Endothelial cell of umbilical vein (primary cell): ENCODE data around the gene SLC4A5. TPM values are rescaled to one million over a fixed set of nuclear protein-coding genes. Genes with fewer than 3 reads are reported as not detected.

ENCODE experiments used
- BruUV-seq: library from RNA; stranded (reverse); fragments of 400-500 nt; replicated peaks from 2 replicates; lab custom pipeline; 2021; lab: Mats Ljungman, UMichigan
- CTCF ChIA-PET: fragments of 300-600, 350-600 bp; sonication (Branson Sonifier 250); formaldehyde crosslinking; loops from one replicate; lab custom pipeline; 2021; ENCODE audit warnings: antibody characterized with exemption, inconsistent platforms; lab: Charles Lee
- POLR2A ChIA-PET: fragments of 300-600, 350-600 bp; sonication (Branson Sonifier 250); formaldehyde crosslinking; loops from one replicate; lab custom pipeline; 2021; ENCODE audit warnings: antibody characterized with exemption, inconsistent platforms; lab: Charles Lee
- DNase-seq: peaks from one replicate; pipeline ENCODE4 v3.0.0-alpha.2; 2011; ENCODE audit warnings: low read depth, low spot score
- FAIRE-seq: peaks from 2 replicates; lab custom pipeline; 2011; peaks lifted over from hg19 to GRCh38; lab: Jason Lieb, UNC
- H2AFZ ChIP-seq: 2 replicates; pipeline ENCODE4 v1.6.0; 2012; ENCODE audit warnings: low read depth, low read length, control low read depth, inconsistent platforms
- H3K27ac ChIP-seq: 2 replicates; pipeline ENCODE4 v1.5.1; 2011; ENCODE audit warnings: low read depth, mild to moderate bottlenecking, control low read depth, low read length, moderate library complexity; ENCODE audit not compliant: insufficient read depth
- H3K27me3 ChIP-seq, 2 experiments: 2 replicates each; pipeline versions ENCODE4 v1.6.0 to v1.6.1; 2011; ENCODE audit warnings: low read length in 2 of 2, mixed read lengths in 1 of 2; ENCODE audit not compliant: control insufficient read depth in 2 of 2, insufficient read depth in 2 of 2
- H3K36me3 ChIP-seq, 2 experiments: 2 replicates in 1 of 2; 3 replicates in 1 of 2; pipeline ENCODE4 v1.5.1; 2011; ENCODE audit warnings: low read length in 2 of 2, mild to moderate bottlenecking in 1 of 2, moderate library complexity in 1 of 2; ENCODE audit not compliant: control insufficient read depth in 2 of 2, insufficient read depth in 2 of 2; ENCODE audit errors: extremely low read depth in 1 of 2
- H3K4me1 ChIP-seq: 3 replicates; pipeline ENCODE4 v1.5.1; 2011; ENCODE audit warnings: mild to moderate bottlenecking, low read length; ENCODE audit not compliant: control insufficient read depth, insufficient read depth; ENCODE audit errors: extremely low read depth
- H3K4me2 ChIP-seq: 2 replicates; pipeline ENCODE4 v1.6.1; 2011; ENCODE audit warnings: low read length, control low read depth, mixed read lengths; ENCODE audit not compliant: insufficient read depth
- H3K4me3 ChIP-seq, 3 experiments: fragments of 200-600 bp in 1 of 3; sonication (generic), shearing (Covaris generic) in 1 of 3; replicated peaks in 1 of 3; 2 replicates each; pipeline ENCODE4 v1.5.1; 2011 to 2016; ENCODE audit warnings: control low read depth in 3 of 3, low read length in 3 of 3, mild to moderate bottlenecking in 2 of 3, inconsistent platforms in 1 of 3, low read depth in 1 of 3, moderate library complexity in 1 of 3; ENCODE audit not compliant: insufficient read depth in 1 of 3
- H3K79me2 ChIP-seq: 2 replicates; pipeline ENCODE4 v1.6.0; 2012; ENCODE audit warnings: low read length, inconsistent platforms; ENCODE audit not compliant: control insufficient read depth, insufficient read depth
- H3K9ac ChIP-seq: replicated peaks from 2 replicates; pipeline ENCODE3; 2011; ENCODE audit warnings: low read length, control low read depth; ENCODE audit not compliant: insufficient read depth; ENCODE audit errors: extremely low read depth
- H3K9me1 ChIP-seq: replicated peaks from 3 replicates; pipeline ENCODE4 v1.6.0; 2011; ENCODE audit warnings: mild to moderate bottlenecking, low read length; ENCODE audit not compliant: control insufficient read depth, insufficient read depth; ENCODE audit errors: extremely low read depth
- H3K9me3 ChIP-seq: replicated peaks from 2 replicates; pipeline ENCODE4 v1.5.1; 2012; ENCODE audit warnings: low read length, inconsistent platforms; ENCODE audit not compliant: control insufficient read depth, insufficient read depth
- H4K20me1 ChIP-seq: replicated peaks from 2 replicates; pipeline ENCODE3; 2011; ENCODE audit warnings: mild to moderate bottlenecking, low read length; ENCODE audit not compliant: control insufficient read depth, insufficient read depth; ENCODE audit errors: extremely low read depth
- EZH2 ChIP-seq: IDR thresholded peaks from 2 replicates; pipeline ENCODE4 v1.6.1; 2012; ENCODE audit warnings: borderline replicate concordance, low read depth, mild to moderate bottlenecking, moderate library complexity, low read length, inconsistent platforms; ENCODE audit not compliant: severe bottlenecking
- FOS ChIP-seq: IDR thresholded peaks from 2 replicates; pipeline ENCODE4 v1.6.1; 2011; ENCODE audit warnings: mild to moderate bottlenecking, low read length, moderate library complexity, borderline replicate concordance; ENCODE audit not compliant: insufficient read depth
- GATA2 ChIP-seq: IDR thresholded peaks from 2 replicates; pipeline ENCODE4 v1.7.0; 2011; ENCODE audit warnings: low read depth, mild to moderate bottlenecking, moderate library complexity, mixed read lengths, low read length; ENCODE audit not compliant: insufficient read length, insufficient read depth
- JUN ChIP-seq: IDR thresholded peaks from 2 replicates; pipeline ENCODE4 v1.6.1; 2011; ENCODE audit warnings: borderline replicate concordance, low read depth; ENCODE audit not compliant: insufficient read length, insufficient read depth
- MAX ChIP-seq: IDR thresholded peaks from 2 replicates; pipeline ENCODE4 v1.6.1; 2011; ENCODE audit not compliant: insufficient read depth, insufficient read length
- MYC ChIP-seq: IDR thresholded peaks from one replicate; pipeline ENCODE4 v1.6.1; 2011; ENCODE audit warnings: mild to moderate bottlenecking, low read depth, low read length
- POLR2A ChIP-seq: IDR thresholded peaks from 2 replicates; pipeline ENCODE4 v1.6.1; 2012; ENCODE audit warnings: low read depth, mild to moderate bottlenecking, control low read depth, low read length
- POLR2AphosphoS5 ChIP-seq: IDR thresholded peaks from 2 replicates; pipeline ENCODE4 v1.6.1; 2012; ENCODE audit warnings: low read depth, mild to moderate bottlenecking, control low read depth, low read length, moderate library complexity; ENCODE audit not compliant: insufficient read depth
- dilution Hi-C: fragments of 300-500 bp; cut with MboI; formaldehyde crosslinking; loops from one replicate; pipeline ENCODE4 v1.15.0; 2019; ENCODE audit warnings: low sequenced_read_pairs; ENCODE audit not compliant: extremely low pct_ligation_motif_present
- intact Hi-C: fragments of 100-400 bp; cut with micrococcal nuclease; formaldehyde crosslinking; loops from one replicate; pipeline ENCODE4 v1.10.0; 2022
- polyA plus RNA-seq, 4 experiments: library from polyadenylated mRNA; depleted of rRNA in 3 of 4; stranded (reverse) in 3 of 4; unstranded in 1 of 4; fragments of >200 nt; gene quantifications; 2 replicates each; pipeline versions ENCODE4 v1.2.1 to v1.2.3, GENCODE V29; 2011 to 2012; ENCODE audit warnings: missing spikeins in 1 of 4
- total RNA-seq: library from RNA; stranded (reverse); gene quantifications from 2 replicates; pipeline ENCODE4 v1.2.3, GENCODE V29; 2021
- TF ChIP-seq, protein P1 (sequence below), 2 donors: IDR thresholded peaks; 1 replicate in 1 of 2; 2 replicates in 1 of 2; pipeline ENCODE4 v1.5.1; 2011; ENCODE audit warnings: low read length in 2 of 2, mild to moderate bottlenecking in 2 of 2, moderate library complexity in 2 of 2, control low read depth in 1 of 2, inconsistent platforms in 1 of 2, low read depth in 1 of 2; ENCODE audit not compliant: insufficient read depth in 1 of 2; ENCODE audit errors: extremely low read depth in 1 of 2

The SLC4A5 gene
- total and polyA plus RNA-seq, 2 donors (not counting 3 experiments of a cell fraction or from before 2014, with no cell fraction given) = 0.12 to 0.97 TPM

- Histone ChIP-seq H3K9ac (no peak overlapping the region), H3K36me3 (no peaks in the 10 kb centered on the region), H3K27ac (no peak overlapping the region), H3K4me2 (no peak overlapping the region), H2AFZ (no peak overlapping the region), H4K20me1 (no peaks in the 10 kb centered on the region), H3K9me1 (no peaks in the 10 kb centered on the region), H3K4me3 (no peak overlapping the region), H3K4me1 (no peaks in the 10 kb centered on the region), H3K9me3 (no peaks in the 10 kb centered on the region), H3K27me3 (peaks cover 2 to 3% of the 10 kb centered on the region in 2 experiments), H3K79me2 (no peaks in the 10 kb centered on the region)
- BruUV-seq = no TSS peak
- FAIRE-seq (no peak), DNase-seq (no peak)
- ChIA-PET POLR2A (no interaction called here), CTCF (no interaction called here)
- TF ChIP-seq FOS = no peak
- dilution Hi-C loops (no loop called here), intact Hi-C loops (no loop called here)
Measured at GRCh38 chr2:74297391-74297790, 45.8 kb downstream of the SLC4A5 start.

DNA sequence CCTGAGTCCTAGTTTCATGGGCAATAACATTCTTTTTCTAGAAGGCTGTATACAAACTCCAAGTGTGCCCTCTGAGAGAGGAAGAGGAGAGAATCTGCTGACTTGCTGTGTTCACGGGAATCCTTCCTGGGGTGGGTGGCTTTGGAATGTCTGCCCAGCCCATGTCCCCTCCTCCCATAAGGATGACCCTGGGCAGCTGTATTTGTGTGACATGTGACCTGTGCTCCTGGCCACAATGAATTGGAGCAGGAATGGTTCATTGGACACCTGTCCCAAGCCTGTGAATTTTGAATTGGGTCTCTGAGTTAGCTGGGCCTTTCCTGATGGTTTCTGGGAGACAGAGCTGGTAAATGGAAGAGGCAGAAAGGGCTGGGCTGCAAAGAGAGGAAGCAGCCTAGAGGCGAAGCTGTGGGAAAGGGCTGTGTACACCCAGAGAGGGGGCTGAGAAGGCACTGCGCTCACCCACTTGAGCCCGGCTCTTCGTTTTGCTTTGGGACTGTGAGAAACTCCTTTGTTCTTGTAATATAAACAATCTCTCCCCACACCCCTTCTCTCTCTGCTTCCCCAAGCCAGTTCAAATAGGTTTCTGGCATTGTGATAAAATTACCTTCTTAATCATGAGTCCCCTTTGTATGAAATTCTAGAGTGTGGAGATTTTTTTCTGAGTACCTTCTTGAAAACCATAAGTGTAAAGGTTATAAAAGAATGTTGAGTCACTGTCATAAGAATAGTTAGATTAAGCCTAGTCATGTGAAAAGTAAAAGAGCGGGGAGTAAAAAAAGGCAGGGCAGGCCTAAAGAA, 49.8 kb downstream of the SLC4A5 start:
- CTCF ChIA-PET = interaction anchor here (1.2 kb wide), 2 partner anchors 10 to 41 kb away, joined by 3 to 4 read pairs; no protein-coding TSS in a partner anchor
- Histone ChIP-seq H3K4me1 (no peaks in the 10 kb centered on the region), H3K27ac (no peak overlapping the region), H3K79me2 (no peaks in the 10 kb centered on the region), H3K9me3 (no peaks in the 10 kb centered on the region), H3K4me2 (no peak overlapping the region), H2AFZ (no peak overlapping the region), H3K9me1 (no peaks in the 10 kb centered on the region), H3K36me3 (no peaks in the 10 kb centered on the region), H4K20me1 (no peaks in the 10 kb centered on the region), H3K4me3 (no peak overlapping the region), H3K9ac (no peak overlapping the region), H3K27me3 (peaks cover 4 to 7% of the 10 kb centered on the region in 2 experiments)
- dilution Hi-C loops = no loop called here
- TF ChIP-seq MAX (no peak), POLR2A (no peak), FOS (no peak), GATA2 (no peak), POLR2AphosphoS5 (no peak), MYC (no peak), JUN (no peak), EZH2 (no peak)
- TF ChIP-seq, protein P1, sequence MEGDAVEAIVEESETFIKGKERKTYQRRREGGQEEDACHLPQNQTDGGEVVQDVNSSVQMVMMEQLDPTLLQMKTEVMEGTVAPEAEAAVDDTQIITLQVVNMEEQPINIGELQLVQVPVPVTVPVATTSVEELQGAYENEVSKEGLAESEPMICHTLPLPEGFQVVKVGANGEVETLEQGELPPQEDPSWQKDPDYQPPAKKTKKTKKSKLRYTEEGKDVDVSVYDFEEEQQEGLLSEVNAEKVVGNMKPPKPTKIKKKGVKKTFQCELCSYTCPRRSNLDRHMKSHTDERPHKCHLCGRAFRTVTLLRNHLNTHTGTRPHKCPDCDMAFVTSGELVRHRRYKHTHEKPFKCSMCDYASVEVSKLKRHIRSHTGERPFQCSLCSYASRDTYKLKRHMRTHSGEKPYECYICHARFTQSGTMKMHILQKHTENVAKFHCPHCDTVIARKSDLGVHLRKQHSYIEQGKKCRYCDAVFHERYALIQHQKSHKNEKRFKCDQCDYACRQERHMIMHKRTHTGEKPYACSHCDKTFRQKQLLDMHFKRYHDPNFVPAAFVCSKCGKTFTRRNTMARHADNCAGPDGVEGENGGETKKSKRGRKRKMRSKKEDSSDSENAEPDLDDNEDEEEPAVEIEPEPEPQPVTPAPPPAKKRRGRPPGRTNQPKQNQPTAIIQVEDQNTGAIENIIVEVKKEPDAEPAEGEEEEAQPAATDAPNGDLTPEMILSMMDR (IDR thresholded peaks at IDR 0.05; ENCODE audit: extremely low read depth in 1 of 2, insufficient read depth in 1 of 2, low read depth in 1 of 2, low read length in 2 of 2) = no peak
- intact Hi-C loops = no loop called here
- POLR2A ChIA-PET = no interaction called here
- FAIRE-seq (no peak), DNase-seq (no peak)
- BruUV-seq = no TSS peak
